DOHH2 (cell line): ENCODE data around the gene DIS3L.

Experiments
- CTCF ChIP-seq: fragments of 200-600 bp; sonication (generic); IDR thresholded peaks from one replicate; pipeline ENCODE4 v1.5.1; 2014; ENCODE audit warnings: antibody characterized with exemption, mild to moderate bottlenecking, low read depth, low read length; ENCODE audit not compliant: poor library complexity, severe bottlenecking
- EZH2phosphoT487 ChIP-seq: fragments of 200-600 bp; sonication (generic); IDR thresholded peaks from 2 replicates; pipeline ENCODE4 v1.6.1; 2017; ENCODE audit warnings: borderline replicate concordance, mild to moderate bottlenecking, antibody characterized with exemption, low read length, moderate library complexity, mixed read lengths

- TF ChIP-seq EZH2phosphoT487 (no peak), CTCF (no peak)
Observed at GRCh38 chr15:66356359-66357236, 63.2 kb downstream of the DIS3L start, which contains the start of gene TIPIN.
